ENCODE data around the gene ANKRD62.

DNA sequence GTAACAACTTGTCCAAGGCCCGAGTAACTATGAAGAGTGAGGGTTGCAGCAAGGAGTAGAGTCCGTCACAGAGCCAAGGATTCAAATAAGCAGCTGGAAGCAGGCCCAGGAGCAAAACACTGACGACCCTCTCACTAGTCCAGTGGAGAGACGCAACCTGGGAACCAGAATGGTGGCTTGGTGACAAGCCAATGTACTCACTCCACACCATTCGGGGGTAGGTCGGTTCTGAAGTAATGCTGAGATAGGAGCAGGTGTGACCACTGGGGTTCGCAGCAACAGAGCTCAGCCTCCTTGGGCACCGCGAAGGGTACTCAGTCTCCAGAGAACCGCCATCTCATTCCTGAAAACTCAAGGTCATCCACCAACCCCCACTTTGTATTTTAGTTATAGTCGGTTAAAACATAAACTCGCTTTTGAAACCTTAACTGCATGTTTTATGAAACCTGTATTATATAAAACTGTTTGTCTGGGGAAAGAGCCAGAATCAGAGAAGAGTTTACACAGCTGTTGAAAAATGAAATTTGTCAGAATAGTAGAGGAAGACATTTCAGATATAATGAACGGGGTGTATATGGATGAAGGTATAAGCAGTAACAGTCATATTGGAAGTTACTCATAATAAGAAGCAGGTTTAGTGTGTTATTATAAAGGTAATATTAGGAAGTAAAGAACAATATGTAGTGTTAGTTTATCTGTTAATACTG lies 8.6 kb downstream of the ANKRD62 start:
- TF ChIP-seq CTCF (IDR thresholded peaks at IDR 0.05; ENCODE audit: low read length), result no peak
- TF ChIP-seq EZH2 (optimal IDR thresholded peaks at IDR 0.05; ENCODE audit: low read depth, low read length), result no peak
- no peak for TF ChIP-seq EZH2phosphoT487 (IDR thresholded peaks at IDR 0.05; ENCODE audit: low read length)

Data from MM.1S (cell line).